GM12878 (cell line): ENCODE measurements around the gene CDK15. TPM values are rescaled to one million over a fixed set of nuclear protein-coding genes. Genes with fewer than 3 reads are reported as not detected.

Experiments
- BACH1 ChIP-seq: fragments of 450-650 bp; IDR thresholded peaks from 2 replicates; pipeline ENCODE4 v1.6.1; 2017; ENCODE audit warnings: mild to moderate bottlenecking, borderline replicate concordance
- HCFC1 ChIP-seq: fragments of 150-350 bp; IDR thresholded peaks from 2 replicates; pipeline ENCODE4 v1.6.1; 2014; ENCODE audit warnings: low read length
- IRF5 ChIP-seq: fragments of 450-650 bp; IDR thresholded peaks from 2 replicates; pipeline ENCODE4 v1.6.1; 2017; ENCODE audit warnings: borderline replicate concordance
- MYC ChIP-seq: IDR thresholded peaks from 2 replicates; pipeline ENCODE4 v1.6.1; 2011; ENCODE audit warnings: mild to moderate bottlenecking, low read length, moderate library complexity, inconsistent platforms; ENCODE audit not compliant: insufficient read depth, insufficient replicate concordance, insufficient read length, severe bottlenecking
- NBN ChIP-seq: fragments of 450-650 bp; IDR thresholded peaks from 2 replicates; pipeline ENCODE4 v1.6.1; 2016
- NR2F1 ChIP-seq: fragments of 450-650 bp; conservative IDR thresholded peaks from 2 replicates; pipeline ENCODE4 v1.6.1; 2017; ENCODE audit warnings: mild to moderate bottlenecking
- RELA ChIP-seq: fragments of 450-650 bp; IDR thresholded peaks from 2 replicates; pipeline ENCODE4 v1.8.0; 2014; ENCODE audit warnings: borderline replicate concordance; ENCODE audit not compliant: partially characterized antibody
- SMAD1 ChIP-seq: fragments of 450-650 bp; IDR thresholded peaks from 2 replicates; pipeline ENCODE4 v1.6.1; 2018; ENCODE audit warnings: mild to moderate bottlenecking, low read depth; ENCODE audit not compliant: partially characterized antibody
- SUZ12 ChIP-seq: fragments of 200-600 bp; sonication (generic); IDR thresholded peaks from one replicate; pipeline ENCODE4 v1.6.1; 2018; ENCODE audit warnings: antibody characterized with exemption, mild to moderate bottlenecking; ENCODE audit not compliant: unreplicated experiment
- TBL1XR1 ChIP-seq: IDR thresholded peaks from 2 replicates; pipeline ENCODE4 v1.6.1; 2012; ENCODE audit warnings: low read depth, low read length, improper control_type of control experiment
- WRNIP1 ChIP-seq: IDR thresholded peaks from 2 replicates; pipeline ENCODE4 v1.6.1; 2011; ENCODE audit warnings: low read depth, low read length, improper control_type of control experiment, borderline replicate concordance
- polyA plus RNA-seq, 11 experiments: library from polyadenylated mRNA; depleted of rRNA in 4 of 11; unstranded in 6 of 11; stranded (reverse) in 5 of 11; fragments of >200 nt; fragmentation: Nextera tagmentation in 4 of 11; fragmentation: Illumina TruSeq in 1 of 11; extraction: Ambion mirVana in 4 of 11; extraction: Trizol in 1 of 11; gene quantifications; 1 replicate in 1 of 11; 2 replicates in 10 of 11; pipeline versions ENCODE4 v1.2.1 to v1.2.3, GENCODE V29; 2011 to 2016; ENCODE audit warnings: inconsistent platforms in 2 of 11, missing spikeins in 2 of 11, low read depth in 1 of 11
- total RNA-seq, 4 experiments: library from RNA; depleted of rRNA in 3 of 4; stranded (reverse); fragments of >200 nt in 3 of 4; fragmentation: Illumina TruSeq in 1 of 4; extraction: Trizol in 1 of 4; gene quantifications; 2 replicates each; pipeline versions ENCODE4 v1.2.1 to v1.2.3, GENCODE V29; 2013 to 2021
- TF ChIP-seq, protein P1 (sequence below): fragments of 450-650 bp; IDR thresholded peaks from 2 replicates; pipeline ENCODE4 v1.6.1; 2016; ENCODE audit warnings: mild to moderate bottlenecking
- TF ChIP-seq, protein P2 (sequence below): IDR thresholded peaks from 2 replicates; pipeline ENCODE4 v1.6.1; 2012; ENCODE audit warnings: improper control_type of control experiment, low read depth, low read length; ENCODE audit not compliant: insufficient replicate concordance
- TF ChIP-seq, protein P3 (sequence below): fragments of 150-350 bp; IDR thresholded peaks from 2 replicates; pipeline ENCODE4 v1.6.1; 2016; ENCODE audit warnings: low read depth, low read length
- TF ChIP-seq, protein P4 (sequence below): fragments of 450-650 bp; formaldehyde crosslinking; IDR thresholded peaks from 2 replicates; pipeline ENCODE4 v1.4.0; 2020; ENCODE audit warnings: mild to moderate bottlenecking, moderate library complexity

Gene CDK15
- total and polyA plus RNA-seq, 10 of the 15 experiments (the other 5 are each of a cell fraction or from before 2014, with no cell fraction given), result 0.01 to 0.04 TPM; not detected in 8

DNA sequence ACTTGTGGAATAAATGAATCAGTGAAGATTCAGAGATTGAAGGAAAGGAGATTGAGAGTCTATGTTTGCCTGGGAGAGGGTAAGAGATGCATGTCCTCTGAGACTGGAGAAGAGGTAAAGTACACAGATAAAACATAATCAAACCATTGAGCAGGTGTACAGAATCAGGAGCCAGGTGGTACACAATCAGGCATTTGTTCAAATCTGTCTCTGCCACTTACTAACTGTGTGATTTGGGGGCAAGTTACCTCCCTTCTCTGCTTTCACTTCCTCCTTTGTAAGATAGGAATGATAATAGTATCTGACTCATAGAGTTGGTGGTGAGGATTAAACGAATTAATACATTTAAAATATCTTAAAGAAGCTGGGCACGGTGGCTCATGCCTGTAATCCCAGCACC lies 94.0 kb downstream of the CDK15 start (continued):
- TF ChIP-seq, protein P1, sequence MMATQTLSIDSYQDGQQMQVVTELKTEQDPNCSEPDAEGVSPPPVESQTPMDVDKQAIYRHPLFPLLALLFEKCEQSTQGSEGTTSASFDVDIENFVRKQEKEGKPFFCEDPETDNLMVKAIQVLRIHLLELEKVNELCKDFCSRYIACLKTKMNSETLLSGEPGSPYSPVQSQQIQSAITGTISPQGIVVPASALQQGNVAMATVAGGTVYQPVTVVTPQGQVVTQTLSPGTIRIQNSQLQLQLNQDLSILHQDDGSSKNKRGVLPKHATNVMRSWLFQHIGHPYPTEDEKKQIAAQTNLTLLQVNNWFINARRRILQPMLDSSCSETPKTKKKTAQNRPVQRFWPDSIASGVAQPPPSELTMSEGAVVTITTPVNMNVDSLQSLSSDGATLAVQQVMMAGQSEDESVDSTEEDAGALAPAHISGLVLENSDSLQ, result 0 out of 2 replicates have a peak, but pooled peaks have one; percentile 7
- TF ChIP-seq MYC (no peak), WRNIP1 (no peak), IRF5 (no peak), SUZ12 (no peak), BACH1 (no peak), NBN (no peak), RELA (no peak), SMAD1 (no peak), HCFC1 (no peak), NR2F1 (0 out of 2 replicates have a peak, but pooled peaks have one; percentile 30), TBL1XR1 (no peak)
- TF ChIP-seq, protein P2, sequence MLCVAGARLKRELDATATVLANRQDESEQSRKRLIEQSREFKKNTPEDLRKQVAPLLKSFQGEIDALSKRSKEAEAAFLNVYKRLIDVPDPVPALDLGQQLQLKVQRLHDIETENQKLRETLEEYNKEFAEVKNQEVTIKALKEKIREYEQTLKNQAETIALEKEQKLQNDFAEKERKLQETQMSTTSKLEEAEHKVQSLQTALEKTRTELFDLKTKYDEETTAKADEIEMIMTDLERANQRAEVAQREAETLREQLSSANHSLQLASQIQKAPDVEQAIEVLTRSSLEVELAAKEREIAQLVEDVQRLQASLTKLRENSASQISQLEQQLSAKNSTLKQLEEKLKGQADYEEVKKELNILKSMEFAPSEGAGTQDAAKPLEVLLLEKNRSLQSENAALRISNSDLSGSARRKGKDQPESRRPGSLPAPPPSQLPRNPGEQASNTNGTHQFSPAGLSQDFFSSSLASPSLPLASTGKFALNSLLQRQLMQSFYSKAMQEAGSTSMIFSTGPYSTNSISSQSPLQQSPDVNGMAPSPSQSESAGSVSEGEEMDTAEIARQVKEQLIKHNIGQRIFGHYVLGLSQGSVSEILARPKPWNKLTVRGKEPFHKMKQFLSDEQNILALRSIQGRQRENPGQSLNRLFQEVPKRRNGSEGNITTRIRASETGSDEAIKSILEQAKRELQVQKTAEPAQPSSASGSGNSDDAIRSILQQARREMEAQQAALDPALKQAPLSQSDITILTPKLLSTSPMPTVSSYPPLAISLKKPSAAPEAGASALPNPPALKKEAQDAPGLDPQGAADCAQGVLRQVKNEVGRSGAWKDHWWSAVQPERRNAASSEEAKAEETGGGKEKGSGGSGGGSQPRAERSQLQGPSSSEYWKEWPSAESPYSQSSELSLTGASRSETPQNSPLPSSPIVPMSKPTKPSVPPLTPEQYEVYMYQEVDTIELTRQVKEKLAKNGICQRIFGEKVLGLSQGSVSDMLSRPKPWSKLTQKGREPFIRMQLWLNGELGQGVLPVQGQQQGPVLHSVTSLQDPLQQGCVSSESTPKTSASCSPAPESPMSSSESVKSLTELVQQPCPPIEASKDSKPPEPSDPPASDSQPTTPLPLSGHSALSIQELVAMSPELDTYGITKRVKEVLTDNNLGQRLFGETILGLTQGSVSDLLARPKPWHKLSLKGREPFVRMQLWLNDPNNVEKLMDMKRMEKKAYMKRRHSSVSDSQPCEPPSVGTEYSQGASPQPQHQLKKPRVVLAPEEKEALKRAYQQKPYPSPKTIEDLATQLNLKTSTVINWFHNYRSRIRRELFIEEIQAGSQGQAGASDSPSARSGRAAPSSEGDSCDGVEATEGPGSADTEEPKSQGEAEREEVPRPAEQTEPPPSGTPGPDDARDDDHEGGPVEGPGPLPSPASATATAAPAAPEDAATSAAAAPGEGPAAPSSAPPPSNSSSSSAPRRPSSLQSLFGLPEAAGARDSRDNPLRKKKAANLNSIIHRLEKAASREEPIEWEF, result no peak
- TF ChIP-seq, protein P3, sequence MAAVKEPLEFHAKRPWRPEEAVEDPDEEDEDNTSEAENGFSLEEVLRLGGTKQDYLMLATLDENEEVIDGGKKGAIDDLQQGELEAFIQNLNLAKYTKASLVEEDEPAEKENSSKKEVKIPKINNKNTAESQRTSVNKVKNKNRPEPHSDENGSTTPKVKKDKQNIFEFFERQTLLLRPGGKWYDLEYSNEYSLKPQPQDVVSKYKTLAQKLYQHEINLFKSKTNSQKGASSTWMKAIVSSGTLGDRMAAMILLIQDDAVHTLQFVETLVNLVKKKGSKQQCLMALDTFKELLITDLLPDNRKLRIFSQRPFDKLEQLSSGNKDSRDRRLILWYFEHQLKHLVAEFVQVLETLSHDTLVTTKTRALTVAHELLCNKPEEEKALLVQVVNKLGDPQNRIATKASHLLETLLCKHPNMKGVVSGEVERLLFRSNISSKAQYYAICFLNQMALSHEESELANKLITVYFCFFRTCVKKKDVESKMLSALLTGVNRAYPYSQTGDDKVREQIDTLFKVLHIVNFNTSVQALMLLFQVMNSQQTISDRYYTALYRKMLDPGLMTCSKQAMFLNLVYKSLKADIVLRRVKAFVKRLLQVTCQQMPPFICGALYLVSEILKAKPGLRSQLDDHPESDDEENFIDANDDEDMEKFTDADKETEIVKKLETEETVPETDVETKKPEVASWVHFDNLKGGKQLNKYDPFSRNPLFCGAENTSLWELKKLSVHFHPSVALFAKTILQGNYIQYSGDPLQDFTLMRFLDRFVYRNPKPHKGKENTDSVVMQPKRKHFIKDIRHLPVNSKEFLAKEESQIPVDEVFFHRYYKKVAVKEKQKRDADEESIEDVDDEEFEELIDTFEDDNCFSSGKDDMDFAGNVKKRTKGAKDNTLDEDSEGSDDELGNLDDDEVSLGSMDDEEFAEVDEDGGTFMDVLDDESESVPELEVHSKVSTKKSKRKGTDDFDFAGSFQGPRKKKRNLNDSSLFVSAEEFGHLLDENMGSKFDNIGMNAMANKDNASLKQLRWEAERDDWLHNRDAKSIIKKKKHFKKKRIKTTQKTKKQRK, result no peak
- TF ChIP-seq, protein P4, sequence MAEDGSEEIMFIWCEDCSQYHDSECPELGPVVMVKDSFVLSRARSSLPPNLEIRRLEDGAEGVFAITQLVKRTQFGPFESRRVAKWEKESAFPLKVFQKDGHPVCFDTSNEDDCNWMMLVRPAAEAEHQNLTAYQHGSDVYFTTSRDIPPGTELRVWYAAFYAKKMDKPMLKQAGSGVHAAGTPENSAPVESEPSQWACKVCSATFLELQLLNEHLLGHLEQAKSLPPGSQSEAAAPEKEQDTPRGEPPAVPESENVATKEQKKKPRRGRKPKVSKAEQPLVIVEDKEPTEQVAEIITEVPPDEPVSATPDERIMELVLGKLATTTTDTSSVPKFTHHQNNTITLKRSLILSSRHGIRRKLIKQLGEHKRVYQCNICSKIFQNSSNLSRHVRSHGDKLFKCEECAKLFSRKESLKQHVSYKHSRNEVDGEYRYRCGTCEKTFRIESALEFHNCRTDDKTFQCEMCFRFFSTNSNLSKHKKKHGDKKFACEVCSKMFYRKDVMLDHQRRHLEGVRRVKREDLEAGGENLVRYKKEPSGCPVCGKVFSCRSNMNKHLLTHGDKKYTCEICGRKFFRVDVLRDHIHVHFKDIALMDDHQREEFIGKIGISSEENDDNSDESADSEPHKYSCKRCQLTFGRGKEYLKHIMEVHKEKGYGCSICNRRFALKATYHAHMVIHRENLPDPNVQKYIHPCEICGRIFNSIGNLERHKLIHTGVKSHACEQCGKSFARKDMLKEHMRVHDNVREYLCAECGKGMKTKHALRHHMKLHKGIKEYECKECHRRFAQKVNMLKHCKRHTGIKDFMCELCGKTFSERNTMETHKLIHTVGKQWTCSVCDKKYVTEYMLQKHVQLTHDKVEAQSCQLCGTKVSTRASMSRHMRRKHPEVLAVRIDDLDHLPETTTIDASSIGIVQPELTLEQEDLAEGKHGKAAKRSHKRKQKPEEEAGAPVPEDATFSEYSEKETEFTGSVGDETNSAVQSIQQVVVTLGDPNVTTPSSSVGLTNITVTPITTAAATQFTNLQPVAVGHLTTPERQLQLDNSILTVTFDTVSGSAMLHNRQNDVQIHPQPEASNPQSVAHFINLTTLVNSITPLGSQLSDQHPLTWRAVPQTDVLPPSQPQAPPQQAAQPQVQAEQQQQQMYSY (CRISPR knock-in tag), result no peak
